HG03460 (cell line): Measurements from ENCODE around the gene ERC2.

Experiments used
- ATAC-seq: cut with Tn5 transposase; IDR thresholded peaks from one replicate; pipeline ENCODE4 v1.9.1; 2021; ENCODE audit not compliant: unreplicated experiment

Gene ERC2

GRCh38 chr3:55692957-55693558 is 775.2 kb downstream of the ERC2 start:
- ATAC-seq: no peak

GRCh38 chr3:55692295-55692956 is 775.8 kb downstream of the ERC2 start:
- ATAC-seq: no peak

GRCh38 chr3:55691141-55691540 is 777.1 kb downstream of the ERC2 start:
- no peak for ATAC-seq

- ATAC-seq: peak; percentile 70
Measured at GRCh38 chr3:55690726-55691125, 777.5 kb downstream of the ERC2 start.

GRCh38 chr3:55690177-55690576 is 778.1 kb downstream of the ERC2 start:
- ATAC-seq: no peak

- ATAC-seq: no peak
Measured at GRCh38 chr3:55688154-55688553, 780.1 kb downstream of the ERC2 start.

GRCh38 chr3:55687526-55687925 is 780.7 kb downstream of the ERC2 start:
- ATAC-seq: no peak

GRCh38 chr3:55686426-55687254 is 781.6 kb downstream of the ERC2 start:
- ATAC-seq: no peak

- no peak for ATAC-seq
Measured at GRCh38 chr3:55683666-55684270, 784.5 kb downstream of the ERC2 start.

- no peak for ATAC-seq
Measured at GRCh38 chr3:55682461-55682860, 785.8 kb downstream of the ERC2 start.

- ATAC-seq: no peak
Measured at GRCh38 chr3:55678546-55679216, 789.6 kb downstream of the ERC2 start.

- no peak for ATAC-seq
Measured at GRCh38 chr3:55676643-55677042, 791.6 kb downstream of the ERC2 start.

GRCh38 chr3:55675478-55675877 is 792.8 kb downstream of the ERC2 start:
- ATAC-seq: peak; percentile 99

- ATAC-seq: no peak
Measured at GRCh38 chr3:55673764-55674163, 794.5 kb downstream of the ERC2 start.

- no peak for ATAC-seq
Measured at GRCh38 chr3:55669133-55669532, 799.1 kb downstream of the ERC2 start.

- ATAC-seq: no peak
Measured at GRCh38 chr3:55668359-55668758, 799.9 kb downstream of the ERC2 start.

GRCh38 chr3:55664387-55664786 is 803.9 kb downstream of the ERC2 start:
- no peak for ATAC-seq

GRCh38 chr3:55662683-55663082 is 805.6 kb downstream of the ERC2 start:
- ATAC-seq: no peak

- ATAC-seq: no peak
Measured at GRCh38 chr3:55661571-55661970, 806.7 kb downstream of the ERC2 start.

- ATAC-seq: no peak
Measured at GRCh38 chr3:55661141-55661540, 807.1 kb downstream of the ERC2 start.

GRCh38 chr3:55660642-55661041 is 807.6 kb downstream of the ERC2 start:
- no peak for ATAC-seq
